ENCODE results near the gene SPINT2.
A peak's percentile ranks its signal among the peaks of the same experiment; 100 is the strongest.
"Not testable (repeated sequence)": the region's sequence is repeated elsewhere in the genome, so short reads cannot be mapped to it uniquely, and the experiment has no call there.

Gene SPINT2

DNA sequence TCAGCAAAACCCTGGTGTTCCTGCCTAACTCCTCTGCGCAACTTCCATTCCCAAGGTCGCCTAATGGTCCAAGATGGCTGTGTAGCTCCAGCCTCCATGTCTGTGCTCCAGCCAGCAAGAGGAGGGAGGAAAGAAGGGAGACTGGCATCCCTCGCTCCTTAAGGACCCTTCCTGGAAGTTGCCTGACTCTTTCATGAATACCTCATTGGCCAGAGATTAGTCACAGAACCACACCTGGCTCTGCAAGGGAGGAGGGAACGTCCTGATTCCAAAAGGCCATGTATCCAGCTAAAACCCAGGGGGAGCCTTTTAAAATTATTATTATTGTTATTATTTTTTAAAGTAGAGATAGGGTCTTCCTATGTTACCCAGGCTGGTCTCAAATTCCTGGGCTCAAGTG is 60.1 kb downstream of the SPINT2 start:
- DNase-seq: no peak

DNA sequence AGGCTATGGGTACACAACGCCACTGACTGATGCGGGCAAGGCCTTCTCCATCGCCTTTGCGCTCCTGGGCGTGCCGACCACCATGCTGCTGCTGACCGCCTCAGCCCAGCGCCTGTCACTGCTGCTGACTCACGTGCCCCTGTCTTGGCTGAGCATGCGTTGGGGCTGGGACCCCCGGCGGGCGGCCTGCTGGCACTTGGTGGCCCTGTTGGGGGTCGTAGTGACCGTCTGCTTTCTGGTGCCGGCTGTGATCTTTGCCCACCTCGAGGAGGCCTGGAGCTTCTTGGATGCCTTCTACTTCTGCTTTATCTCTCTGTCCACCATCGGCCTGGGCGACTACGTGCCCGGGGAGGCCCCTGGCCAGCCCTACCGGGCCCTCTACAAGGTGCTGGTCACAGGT is 62.2 kb downstream of the SPINT2 start:
- no peak for DNase-seq

DNA sequence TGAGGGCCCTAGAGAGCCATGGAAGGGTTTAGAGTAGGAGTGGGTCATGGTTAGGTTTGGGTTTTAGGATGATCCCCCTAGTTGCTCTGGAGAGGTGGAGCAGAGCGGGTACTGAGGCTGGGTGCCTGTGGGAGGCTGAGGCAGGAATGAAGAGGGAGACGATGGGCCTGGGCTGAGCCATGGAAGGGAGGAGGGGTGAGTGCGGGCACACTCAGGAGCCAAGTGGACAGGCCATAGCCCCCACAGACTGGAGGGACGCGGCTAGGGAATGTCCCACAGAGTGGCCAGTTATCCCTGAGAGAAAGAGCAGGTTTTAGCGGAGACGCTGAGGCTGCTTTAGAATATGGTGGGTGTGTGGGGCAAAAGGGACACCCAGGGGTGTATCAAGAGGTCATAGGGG is 65.3 kb downstream of the SPINT2 start:
- DNase-seq: no peak

DNA sequence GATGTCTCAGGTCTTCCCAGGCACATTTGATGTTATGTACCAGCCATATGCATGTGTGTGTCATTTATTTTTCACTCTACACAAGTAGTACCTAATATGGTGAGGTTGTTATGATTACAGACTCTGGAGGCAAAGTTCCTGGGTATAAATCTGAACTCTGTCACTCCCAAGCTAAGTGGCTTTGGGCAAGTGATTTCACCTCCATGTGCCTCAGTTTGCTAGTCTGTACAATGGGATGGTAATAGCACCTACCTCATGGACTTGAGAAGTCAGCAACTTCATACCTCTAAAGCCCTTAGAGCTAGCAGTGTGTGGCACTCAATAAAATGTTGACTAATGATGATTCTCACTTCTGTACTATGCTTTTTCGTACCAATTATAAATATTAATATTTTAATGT is 67.4 kb downstream of the SPINT2 start:
- DNase-seq: no peak

DNA sequence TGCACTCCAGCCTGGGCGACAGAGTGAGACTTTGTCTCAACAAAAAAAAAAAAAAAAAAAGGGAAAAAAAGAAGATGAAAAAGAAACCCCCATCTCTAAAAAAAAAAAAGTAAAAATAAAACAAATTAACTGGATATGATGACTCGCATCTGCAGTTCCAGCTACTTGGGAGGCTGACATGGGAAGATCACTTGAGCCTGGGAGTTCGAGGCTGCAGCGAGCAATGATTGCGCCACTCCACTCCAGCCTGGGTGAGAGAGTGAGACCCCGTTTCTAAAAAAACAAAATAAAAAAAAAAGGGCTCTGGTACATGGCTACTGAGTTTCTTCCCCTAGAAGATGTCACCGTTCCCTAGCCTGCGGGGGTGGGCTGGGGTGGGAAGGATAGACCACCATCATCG is 68.9 kb downstream of the SPINT2 start:
- no peak for DNase-seq

DNA sequence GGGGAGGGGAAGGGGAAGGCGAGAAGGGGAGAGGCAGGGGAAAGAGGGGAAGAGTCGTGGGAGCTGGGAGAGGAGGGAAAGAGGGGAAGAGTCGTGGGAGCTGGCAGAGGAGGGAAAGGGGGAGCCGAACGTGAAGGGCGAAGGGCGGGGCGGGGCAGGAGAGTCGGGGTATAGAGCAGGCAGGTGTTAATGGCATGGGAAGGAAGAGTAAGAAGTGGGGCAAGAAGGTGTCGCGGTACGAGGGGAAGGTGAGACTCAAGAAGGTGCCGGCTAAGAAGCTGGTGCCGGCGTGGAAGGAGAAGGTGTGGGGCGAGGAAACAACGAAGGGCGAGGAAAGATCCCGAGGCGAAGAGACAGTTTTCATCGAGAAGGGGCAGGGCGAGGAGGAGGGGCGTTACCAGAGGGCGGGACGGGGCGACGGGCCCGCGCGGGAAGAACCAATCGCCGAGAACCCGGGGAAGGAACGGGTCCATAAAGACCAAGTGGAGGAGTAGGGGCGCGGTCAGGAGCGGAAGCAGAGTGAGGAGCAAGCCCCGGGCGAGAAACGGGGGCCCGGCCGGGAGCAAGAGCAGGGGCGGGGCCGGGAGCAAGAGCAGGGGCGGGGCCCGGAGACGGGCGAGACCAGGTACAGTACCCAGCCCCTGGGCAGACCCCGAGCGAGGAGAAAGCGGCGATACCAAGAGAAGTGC is 71.7 kb downstream of the SPINT2 start:
- peak; percentile 96 for DNase-seq

DNA sequence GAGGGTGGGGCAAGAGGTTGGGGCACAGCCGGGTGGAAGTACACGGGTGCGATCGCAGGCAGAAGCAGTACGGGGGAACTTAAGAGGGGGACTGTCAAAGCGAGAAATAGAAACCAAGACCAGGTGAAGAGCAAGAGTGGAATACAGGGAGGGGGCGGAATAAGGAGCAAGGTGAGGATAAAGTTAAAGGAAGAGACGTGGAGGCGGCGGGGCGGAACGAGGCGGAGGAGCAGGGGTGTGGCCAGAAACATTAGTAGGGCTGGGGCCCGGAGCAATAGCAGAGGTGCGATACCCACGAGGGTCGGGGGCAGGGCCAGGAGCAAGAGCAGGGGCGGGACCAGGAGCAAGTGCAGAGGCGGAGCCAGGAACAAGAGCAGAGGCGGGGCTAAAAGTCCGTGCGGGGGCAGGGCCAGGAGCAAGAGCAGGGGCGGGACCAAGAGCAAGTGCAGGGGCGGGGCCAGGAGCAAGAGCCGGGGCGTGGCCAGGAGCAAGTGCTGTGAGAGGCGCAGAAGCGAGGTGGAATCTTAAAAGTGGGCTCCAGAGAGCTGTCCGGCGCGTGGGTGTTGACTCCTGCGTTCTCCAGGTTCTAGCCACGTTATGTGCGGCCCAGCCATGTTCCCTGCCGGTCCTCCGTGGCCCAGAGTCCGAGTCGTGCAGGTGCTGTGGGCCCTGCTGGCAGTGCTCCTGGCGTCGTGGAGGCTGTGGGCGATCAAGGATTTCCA is 72.4 kb downstream of the SPINT2 start:
- peak; percentile 98 for DNase-seq

DNA sequence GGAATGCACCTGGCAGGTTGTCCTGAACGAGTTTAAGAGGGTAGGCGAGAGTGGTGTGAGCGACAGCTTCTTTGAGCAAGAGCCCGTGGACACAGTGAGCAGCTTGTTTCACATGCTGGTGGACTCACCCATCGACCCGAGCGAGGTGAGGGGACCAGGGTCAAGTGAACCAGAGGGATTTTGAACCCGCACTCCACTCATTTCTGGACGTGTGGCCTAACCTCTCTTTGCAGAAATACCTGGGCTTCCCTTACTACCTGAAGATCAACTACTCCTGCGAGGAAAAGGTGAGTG is 72.9 kb downstream of the SPINT2 start:
- peak; percentile 19 for DNase-seq

DNA sequence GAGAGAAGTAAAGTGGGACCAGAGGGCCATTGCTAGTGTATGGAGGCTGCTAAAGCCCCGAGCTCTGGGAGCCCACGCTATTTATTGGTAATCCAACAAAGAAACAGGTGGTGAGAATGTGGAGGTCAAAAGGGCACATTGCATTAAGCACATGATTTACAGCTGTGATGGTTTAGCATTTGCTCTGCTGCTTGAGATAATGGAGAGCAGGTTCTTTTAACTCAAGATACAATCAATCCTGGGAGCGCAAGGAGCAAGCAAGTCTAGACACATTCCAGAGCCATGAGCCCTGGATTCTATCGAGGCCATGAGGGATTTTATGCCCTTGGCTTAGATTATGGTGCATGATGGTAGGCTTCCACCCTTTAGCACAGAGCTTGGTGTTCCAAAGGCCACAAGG is 74.6 kb downstream of the SPINT2 start:
- not testable (repeated sequence) for DNase-seq

DNA sequence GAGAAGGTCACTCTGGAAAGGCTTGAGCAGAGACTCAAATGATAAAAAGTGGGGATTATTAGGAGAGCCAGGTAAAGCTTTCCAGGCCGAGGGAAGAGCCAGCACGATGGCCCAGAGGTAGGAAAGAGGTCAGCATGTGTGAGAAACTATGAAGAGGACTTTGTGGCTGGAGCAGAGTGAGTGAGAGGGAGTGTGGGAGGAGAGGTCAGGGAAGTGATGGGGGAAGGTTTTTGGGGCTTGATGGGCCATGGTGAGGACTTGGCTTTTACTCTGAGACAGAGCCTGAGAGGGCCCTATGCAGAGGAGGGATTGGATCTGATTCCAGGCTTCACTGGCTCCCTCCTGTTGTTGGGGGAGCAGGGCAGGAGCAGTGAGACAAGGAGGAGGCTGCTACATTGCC is 76.6 kb downstream of the SPINT2 start:
- no peak for DNase-seq

Data from CD4-positive, alpha-beta T cell treated with Interleukin-17A for 4 hours (primary cell).